Measurements from ENCODE around the gene RGS7.
A peak's percentile ranks its signal among the peaks of the same experiment; 100 is the strongest.
"Not testable (repeated sequence)": the region's sequence is repeated elsewhere in the genome, so short reads cannot be mapped to it uniquely, and the experiment has no call there.

Gene RGS7

GRCh38 chr1:241270016-241270415, 87.0 kb downstream of the RGS7 start:
- DNase-seq: no peak

DNA sequence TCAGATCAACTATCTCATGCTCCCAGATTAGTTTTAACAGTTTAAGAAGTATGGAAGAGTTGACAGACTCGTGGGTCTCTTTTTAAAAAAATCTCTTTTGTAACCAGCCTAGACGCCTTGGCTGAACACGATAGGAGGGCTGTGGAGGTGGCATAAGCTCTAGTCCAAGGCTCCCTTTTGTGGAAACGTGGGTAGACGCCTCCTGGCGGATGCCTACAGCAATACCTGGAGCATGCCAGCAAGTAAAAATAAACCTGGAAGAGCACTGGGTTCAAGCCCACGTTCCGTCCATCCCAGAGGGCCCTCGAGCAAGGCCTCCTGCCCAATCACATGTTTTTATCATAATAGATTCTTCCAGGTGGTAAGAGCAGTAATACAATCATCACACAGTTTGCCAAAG, 87.9 kb downstream of the RGS7 start:
- DNase-seq: no peak

DNA sequence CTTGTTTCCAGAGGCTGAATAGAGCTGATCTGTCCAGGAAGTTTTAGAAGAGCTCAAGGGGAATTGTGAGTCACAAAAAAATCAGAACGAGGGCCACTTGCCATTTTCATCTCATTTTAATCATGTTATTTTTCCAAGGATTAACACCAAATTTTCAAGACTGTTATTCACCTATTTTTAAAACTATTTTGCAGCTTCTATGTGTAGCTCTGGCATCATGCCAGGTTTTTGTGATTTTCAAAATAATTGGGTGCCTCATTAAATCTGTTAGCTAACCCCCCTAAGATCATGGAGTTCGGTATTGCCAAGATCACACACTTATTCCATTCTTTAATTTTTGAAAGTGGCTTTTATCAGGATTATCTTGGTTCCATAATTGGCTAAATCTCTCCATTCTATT, 90.9 kb downstream of the RGS7 start:
- DNase-seq: no peak

GRCh38 chr1:241265428-241265827, 91.6 kb downstream of the RGS7 start:
- no peak for DNase-seq

GRCh38 chr1:241263346-241263745, 93.7 kb downstream of the RGS7 start:
- DNase-seq: no peak

- DNase-seq: no peak
These were observed 103.5 kb downstream of the RGS7 start for GRCh38 chr1:241253471-241253870.

DNA sequence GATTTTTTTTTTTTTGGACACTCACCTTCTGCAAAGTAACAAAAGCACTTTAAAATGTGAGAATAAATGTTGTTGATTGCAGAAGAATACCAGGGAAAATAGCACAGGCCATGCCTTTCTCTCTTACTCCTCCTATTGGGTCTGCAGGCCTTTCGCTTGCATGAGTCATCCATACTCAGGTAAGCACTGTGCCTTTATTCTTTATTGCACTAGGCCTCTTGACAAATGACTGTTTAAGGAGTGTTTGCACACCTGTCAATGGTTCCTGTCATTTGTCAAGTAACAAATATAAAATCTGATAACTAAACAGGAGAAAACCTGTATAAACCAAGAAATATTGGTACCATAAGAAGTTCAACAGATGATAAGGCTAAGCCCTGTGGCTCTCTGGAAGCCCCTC, 106.5 kb downstream of the RGS7 start:
- DNase-seq: no peak

DNA sequence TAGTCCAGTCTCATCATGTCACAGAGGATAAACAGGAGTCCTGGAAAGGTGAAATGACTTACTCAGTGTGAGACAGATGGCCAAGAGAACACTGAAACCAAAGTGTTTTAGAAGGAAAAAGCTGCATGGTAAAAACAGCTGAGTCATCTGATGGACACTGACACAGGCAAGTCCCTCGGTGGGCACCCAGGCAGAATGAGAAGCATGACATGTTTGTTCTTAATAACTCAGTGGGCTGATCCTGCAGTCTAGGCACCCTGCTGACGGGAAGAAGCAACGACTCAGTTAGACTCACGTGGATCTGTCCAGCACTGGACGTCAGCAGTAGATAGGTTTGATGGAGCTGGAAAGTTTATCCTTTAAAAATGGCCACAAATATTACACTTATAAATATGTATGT, 116.9 kb downstream of the RGS7 start:
- DNase-seq: no peak

DNA sequence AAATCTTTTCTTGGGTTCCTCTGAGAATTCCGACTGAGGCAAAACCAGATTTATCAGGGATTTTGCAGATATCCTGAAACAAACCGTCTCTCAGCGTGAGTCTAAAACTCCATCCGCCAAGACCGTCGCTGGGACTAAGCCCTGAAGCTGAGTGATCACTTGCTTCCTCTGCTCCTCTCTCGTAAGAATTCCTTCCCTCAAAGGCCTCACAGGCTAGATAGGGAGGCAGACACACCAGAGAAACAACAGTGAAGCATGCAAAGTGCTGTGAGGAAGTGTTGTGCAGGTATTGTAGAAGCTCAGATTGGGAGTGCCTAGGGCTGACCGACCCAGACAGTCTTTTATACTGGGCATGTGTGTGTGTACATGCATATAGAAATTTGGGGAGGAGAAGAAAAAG, 119.1 kb downstream of the RGS7 start:
- DNase-seq: no peak

GRCh38 chr1:241235256-241235897, 121.6 kb downstream of the RGS7 start:
- peak; percentile 56 for DNase-seq

GRCh38 chr1:241229711-241230110, 127.3 kb downstream of the RGS7 start:
- no peak for DNase-seq

- no peak for DNase-seq
These were observed 127.8 kb downstream of the RGS7 start for GRCh38 chr1:241229216-241229615.

DNA sequence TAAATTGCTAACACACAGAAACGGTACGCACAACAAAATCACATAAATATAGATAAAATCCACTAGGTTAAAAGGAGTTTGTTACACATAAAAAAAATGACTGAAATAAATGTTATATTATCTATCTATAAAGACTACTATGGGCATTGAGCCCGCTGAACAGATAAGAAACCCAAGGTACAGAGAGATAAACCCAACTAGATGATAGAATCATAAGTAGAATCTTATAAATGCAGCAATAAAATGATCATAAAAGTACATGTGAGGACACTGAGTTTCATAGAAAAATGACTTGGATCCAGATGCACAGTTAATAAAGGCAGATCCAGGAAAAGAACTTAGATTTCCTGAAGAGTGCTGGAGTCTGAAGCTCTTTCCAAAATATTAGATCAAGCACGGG, 128.7 kb downstream of the RGS7 start:
- DNase-seq: no peak

- DNase-seq: no peak
These were observed 131.3 kb downstream of the RGS7 start for GRCh38 chr1:241225741-241226140.

DNA sequence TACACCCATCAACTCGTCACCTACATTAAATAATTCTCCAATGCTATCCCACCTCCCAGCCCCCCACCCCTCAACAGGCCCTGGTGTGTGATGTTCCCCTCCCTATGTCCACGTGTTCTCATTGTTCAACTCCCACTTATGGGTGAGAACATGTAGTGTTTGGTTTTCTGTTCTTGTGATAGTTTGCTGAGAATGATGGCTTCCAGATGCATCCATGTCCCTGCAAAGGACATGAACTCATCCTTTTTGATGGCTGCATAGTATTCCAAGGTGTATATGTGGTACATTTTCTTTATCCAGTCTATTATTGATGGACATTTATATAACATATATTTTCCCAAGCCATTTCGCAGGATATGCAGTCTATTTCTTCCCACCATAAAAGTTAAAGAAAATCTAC, 132.8 kb downstream of the RGS7 start:
- DNase-seq: not testable (repeated sequence)

GRCh38 chr1:241222813-241223212, 134.2 kb downstream of the RGS7 start:
- DNase-seq: not testable (repeated sequence)

GRCh38 chr1:241221319-241221718, 135.7 kb downstream of the RGS7 start:
- no peak for DNase-seq

DNA sequence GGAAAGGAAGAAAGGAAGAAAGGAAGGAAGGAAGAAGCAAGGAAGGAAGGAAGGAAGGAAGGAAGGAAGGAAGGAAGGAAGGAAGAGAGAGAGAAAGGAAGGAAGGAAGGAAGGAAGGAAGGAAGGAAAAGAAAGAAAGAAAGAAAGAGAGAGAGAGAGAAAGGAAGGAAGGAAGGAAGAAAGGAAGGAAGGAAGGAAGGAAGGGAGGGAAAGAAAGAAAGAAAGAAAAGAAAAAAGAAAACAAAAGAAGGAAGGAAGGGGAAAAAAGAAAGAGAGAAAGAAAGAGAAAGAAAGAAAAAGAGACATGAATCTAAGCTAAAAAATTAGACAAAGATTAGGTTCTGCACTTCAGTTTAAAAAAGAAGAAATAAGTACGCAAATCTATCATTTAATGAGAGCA, 136.1 kb downstream of the RGS7 start:
- DNase-seq: not testable (repeated sequence)

GRCh38 chr1:241219449-241219848, 137.6 kb downstream of the RGS7 start:
- DNase-seq: no peak

DNA sequence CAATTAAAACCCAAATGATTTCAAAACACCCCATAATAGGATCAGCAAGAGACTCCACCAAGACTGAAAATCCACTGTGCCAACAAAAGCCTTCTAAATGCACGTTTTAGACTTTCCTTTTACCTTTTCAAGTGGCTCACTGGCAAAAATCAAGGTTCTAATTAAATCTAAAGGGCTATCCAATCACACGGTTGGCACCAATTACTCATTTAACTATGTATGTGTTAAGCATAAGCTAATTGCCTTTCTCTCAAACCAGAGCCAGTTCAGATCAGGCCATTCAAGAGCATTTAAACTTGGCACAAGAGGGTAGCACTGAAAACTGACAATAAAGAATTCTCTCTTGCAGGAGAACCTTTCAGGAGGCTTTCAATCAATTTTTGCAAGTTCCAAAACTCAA, 139.5 kb downstream of the RGS7 start:
- no peak for DNase-seq

DNA sequence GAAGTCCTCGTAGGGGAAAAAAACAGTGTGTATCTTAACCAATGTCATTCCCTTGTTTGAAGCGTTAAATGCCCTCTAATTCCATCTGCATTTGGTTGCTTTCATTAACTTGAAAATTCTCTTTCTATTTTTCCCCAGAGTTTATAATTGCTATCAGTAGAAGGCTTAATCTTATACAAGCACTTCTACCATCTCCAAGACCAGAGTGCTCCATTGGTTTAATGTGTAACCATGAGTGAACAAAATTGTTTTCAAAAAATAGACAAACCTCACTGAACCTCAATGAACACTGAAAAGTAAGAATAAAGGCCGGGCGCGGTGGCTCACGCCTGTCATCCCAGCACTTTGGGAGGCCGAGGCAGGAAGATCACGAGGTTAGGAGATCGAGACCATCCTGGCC, 141.3 kb downstream of the RGS7 start:
- DNase-seq: no peak

DNA sequence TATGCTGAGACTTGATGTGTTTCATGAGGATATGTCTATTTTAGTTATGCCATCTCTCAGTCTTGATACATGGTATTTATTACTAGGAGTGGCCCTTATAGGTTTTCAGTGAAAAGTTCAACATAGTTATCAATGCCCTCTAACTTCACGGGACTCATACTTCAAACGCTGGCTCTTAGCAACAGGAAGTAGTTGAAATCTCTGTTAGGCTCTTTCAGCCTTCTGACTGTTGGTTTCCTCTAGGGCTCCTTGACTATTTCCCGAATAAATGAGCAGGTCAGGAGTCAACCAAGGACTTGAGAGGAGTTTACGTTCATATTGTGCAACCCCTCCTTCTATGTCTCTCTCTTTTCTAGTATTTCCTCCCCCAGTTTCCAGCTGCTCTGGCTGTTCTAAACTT, 141.8 kb downstream of the RGS7 start:
- DNase-seq: no peak

DNA sequence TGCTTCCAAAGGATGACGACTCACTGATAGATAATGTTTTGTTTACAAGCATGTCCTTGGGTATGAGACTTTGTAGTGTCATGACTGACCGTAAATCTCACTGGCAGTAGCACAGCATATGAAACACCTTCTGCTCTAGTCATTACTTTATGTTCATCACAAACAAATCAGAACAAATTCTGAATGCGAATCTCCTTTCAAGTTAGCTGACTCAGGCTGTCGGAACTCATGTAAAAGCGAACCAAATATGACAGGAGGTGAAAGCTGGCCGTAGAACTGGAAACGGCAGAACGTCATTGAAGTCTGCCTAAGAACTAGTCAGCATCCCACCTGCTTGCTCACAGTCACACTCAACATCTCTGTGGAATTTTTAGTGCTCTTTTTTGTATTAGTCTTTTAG, 143.9 kb downstream of the RGS7 start:
- DNase-seq: no peak

- DNase-seq: no peak
These were observed 144.4 kb downstream of the RGS7 start for GRCh38 chr1:241212628-241213027.

- no peak for DNase-seq
These were observed 148.1 kb downstream of the RGS7 start for GRCh38 chr1:241208910-241209379.
